Dermis blood vessel endothelial cell (primary cell): ENCODE results near the gene MZT2A. TPM values are rescaled to one million over a fixed set of nuclear protein-coding genes. Genes with fewer than 3 reads are reported as not detected.
"Not testable (repeated sequence)": the region's sequence is repeated elsewhere in the genome, so short reads cannot be mapped to it uniquely, and the experiment has no call there.

Experiments used
- DNase-seq: peaks from one replicate; pipeline ENCODE4 v3.0.0; 2010
- total RNA-seq: library from RNA; depleted of rRNA; stranded (reverse); fragments of >200 nt; gene quantifications from 2 replicates; pipeline ENCODE4 v1.2.3, GENCODE V29; 2014

Gene MZT2A
- total RNA-seq, result 59.8 and 140 TPM in 2 replicates

- DNase-seq, result not testable (repeated sequence)
These were observed at the start of gene MZT2A for GRCh38 chr2:131492015-131492417. Gene MZT2A (minus strand): TSS chr2:131492397. CDS start chr2:131492376, 21 bp downstream.

DNA sequence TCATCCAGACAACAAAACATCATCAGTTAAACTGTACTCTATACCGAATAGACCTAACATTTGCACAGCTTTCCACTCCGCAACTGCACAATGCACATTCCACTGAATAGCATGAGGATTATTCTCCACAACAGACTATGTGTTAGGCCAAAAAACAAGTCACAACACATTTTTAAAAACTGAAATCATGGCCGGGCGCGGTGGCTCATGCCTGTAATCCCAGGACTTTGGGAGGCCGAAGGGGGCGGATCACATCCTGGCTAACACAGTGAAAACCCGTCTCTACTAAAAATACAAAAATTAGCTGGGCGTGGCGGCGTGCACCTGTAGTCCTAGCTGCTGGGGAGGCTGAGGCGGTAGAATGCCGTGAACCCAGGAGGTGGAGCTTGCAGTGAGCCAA, 46.7 kb upstream of the MZT2A start:
- DNase-seq, result not testable (repeated sequence)

GRCh38 chr2:131536841-131537240, 44.6 kb upstream of the MZT2A start:
- DNase-seq, result not testable (repeated sequence)

GRCh38 chr2:131535951-131536826, 44.0 kb upstream of the MZT2A start:
- not testable (repeated sequence) for DNase-seq

DNA sequence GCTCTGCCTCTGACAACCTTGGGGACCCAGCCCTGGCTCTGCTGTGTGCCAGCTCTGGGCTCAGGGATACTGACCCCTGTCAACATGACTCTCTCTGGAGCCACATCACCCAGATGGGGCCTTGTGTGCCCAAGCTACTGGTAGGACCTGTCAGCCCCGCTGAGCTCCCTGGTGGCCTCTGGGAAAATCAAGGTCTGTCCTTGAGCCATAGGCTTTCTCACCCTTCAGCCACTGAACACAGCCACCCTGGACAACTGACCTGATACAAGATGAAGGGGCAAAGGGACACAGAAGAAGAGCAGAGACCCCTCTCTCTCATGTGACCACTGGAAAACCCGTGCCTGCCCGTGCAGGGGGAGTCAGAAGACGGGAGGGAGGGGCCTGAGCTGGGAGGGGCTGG, 43.3 kb upstream of the MZT2A start:
- DNase-seq, result no peak

GRCh38 chr2:131534965-131535364, 42.8 kb upstream of the MZT2A start:
- not testable (repeated sequence) for DNase-seq

DNA sequence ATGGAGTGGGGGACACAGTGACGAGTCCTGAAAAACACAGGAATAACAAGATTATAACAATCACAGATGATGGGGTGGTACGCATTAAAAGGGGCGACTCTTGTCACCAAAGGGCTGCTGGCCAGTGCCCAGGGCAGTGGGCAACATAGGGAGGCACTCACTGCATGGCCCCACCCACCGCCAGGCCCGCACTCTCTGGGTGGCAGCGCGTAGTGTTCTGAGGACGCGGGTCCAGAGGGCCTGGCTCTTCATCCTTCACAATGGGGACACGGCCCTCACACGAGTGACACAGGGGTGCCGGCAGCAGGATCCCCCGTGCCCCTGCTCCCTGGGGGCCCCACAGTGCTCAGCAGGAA, 42.1 kb upstream of the MZT2A start:
- not testable (repeated sequence) for DNase-seq

DNA sequence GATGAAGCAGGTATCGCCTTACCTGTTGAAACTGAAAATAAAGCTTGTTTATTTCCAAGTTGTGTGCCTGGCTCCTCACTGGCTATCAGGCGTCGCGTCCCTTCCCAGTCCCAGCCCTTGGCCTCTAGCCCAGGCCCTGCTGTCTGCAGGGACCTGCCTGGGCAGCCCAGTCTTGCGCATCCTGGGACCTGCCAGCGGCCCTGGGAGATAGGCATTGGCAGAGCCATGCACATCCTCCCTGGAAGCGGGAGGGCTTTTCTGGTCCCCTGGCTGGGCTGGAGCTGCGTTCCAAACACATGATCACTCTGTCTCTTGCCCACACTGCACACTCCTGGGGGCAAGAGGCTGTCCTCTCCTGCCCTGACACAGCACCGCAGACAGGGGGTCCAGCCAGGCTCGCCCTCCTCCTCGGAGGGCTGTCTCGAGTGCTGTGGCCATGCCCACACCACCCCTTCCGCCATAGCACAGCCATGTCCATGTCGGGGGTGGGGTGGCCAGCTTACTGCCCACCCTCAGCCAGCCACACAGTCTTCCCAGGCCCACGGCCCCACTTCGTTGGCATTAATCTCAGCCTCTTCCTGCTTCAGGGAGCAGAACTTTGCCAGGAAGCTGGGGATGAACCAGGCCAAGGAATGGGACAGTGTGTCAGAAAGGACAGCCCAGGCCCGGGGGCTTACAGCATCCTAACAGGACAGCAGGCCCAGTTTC, 41.6 kb upstream of the MZT2A start:
- not testable (repeated sequence) for DNase-seq

- not testable (repeated sequence) for DNase-seq
These were observed 40.8 kb upstream of the MZT2A start for GRCh38 chr2:131532723-131533608.

DNA sequence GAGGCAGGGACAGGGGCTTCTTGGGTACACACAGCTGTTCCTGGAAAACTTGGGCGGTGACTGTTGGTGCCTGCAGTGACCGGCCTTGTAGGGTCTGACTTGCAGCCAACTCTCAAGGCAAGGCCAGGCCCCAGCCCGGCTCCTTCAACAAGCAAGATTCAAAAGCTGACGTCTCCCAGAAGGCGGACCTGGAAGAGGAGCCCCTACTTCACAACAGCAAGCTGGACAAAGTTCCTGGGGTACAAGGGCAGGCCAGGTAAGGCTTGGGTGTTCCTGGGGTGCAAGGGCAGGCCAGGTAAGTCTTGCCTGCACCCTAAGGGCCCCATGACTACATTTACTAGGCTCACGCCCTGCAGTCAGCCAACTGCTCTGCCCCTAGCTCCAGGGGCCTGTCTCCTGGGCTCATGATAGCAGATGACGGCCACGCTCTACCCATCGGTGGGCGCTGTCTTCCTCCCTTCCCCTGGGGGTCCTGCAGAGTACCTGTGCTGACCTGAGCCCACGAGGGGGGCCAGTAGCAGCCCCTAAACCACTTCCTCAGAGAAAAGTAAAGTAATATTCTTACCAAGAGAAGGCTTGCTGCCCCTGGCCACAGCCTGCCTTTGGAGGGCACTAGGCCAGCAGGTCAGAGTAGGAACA, 39.5 kb upstream of the MZT2A start:
- not testable (repeated sequence) for DNase-seq

DNA sequence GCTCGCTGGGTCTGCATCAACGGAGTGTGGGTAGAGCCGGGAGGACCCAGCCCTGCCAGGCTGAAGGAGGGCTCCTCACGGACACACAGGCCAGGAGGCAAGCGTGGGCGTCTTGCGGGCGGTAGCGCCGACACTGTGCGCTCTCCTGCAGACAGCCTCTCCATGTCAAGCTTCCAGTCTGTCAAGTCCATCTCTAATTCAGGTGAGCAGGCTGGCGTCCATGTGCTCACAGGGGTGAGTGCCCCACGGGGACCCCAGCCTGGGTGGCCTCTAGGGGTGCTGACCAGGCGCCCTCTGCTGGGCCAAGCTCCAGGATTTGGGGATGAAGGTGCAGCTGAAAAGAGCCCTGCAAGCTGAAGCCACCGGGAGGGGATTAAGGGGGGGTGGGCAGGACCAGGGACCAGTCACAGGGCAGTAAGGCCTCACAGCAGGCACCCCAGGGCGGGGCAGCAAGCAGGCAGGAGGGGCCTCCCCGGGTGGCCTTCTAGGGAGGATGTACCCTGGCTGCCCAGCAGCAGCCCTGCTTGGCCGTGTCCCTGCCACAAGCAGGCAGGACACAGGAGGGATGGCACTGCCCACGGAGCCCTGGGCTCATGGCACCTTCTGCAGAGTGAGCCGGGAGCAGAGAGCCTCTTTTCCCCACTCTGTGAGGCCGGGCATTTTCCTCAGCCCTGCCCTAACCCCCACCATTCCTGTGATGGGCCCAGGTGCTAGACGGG, 38.6 kb upstream of the MZT2A start:
- not testable (repeated sequence) for DNase-seq

DNA sequence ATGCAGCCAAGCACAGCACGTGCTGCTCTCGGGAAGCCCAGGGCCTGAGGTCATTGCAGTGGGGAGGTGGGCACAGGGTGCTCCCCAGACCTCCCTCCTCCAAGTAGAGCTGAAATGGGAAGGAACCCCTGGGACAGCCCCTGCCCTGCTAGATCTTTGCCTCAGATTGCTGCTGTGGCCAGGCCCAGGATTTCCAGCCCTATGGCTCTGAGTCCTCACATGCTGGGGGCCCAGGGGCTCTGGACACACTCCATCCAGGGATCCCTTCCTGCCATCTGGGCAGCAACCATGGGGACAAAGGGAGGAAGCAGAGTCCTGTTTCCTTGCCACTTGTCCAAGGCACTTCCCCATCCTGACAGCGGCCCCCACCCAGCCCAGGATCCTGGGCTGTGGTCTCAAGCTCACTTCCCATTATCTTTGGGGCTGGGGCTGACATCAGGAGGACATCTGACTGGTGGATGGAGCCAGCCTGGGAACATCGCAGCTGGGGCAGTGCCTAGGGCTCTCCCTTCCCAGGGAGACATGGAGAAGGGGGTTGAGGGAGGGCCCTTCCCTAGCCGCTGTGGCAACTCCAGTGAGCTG, 37.8 kb upstream of the MZT2A start:
- DNase-seq, result not testable (repeated sequence)

DNA sequence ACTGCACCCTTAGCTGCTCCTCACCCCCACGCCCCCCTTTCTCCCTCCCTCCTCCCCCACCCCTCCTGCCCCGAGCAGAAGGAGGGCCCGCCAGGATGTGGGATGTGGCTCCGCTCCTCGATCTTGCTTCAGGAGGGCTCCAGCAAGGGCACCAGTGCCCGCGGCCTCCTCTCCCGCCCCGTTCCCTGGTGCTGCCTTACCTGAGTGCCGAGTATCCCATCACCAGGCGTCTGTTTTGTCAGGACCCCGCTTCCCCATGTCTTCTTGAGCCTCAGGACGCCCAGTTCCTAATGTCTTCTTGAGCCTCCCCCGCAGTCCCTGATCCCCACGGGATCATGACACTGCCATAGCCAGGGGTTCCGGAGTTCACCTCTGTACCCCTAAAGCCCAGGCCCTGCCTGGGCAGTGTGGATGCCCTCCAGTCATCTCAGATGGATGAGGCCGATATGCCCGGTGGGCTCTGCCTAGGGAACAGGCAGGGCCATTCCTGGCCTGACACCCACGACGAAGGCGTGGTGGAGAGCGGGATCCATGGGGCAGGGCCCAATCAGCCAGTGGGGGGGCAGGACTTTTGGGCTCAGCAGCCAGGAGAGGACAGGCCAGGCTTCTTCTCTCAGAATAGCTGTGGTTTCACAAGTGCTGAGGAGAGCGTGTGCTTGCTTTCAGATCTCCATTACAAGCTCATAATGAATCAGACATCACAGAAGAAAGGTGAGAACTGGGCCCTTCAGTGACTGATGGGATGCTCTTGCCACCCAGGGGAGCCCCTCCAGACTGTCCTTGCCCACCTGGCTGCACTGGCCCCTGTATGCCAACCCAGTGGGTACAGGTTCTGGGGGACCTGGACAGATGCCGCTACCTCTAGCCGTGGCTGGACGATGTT, 37.0 kb upstream of the MZT2A start:
- not testable (repeated sequence) for DNase-seq

GRCh38 chr2:131527131-131528001, 35.2 kb upstream of the MZT2A start, which contains the start of gene CCDC74A:
Gene CCDC74A (plus strand): TSS chr2:131527888. CDS start chr2:131527971, 83 bp downstream.
- DNase-seq, result not testable (repeated sequence)

DNA sequence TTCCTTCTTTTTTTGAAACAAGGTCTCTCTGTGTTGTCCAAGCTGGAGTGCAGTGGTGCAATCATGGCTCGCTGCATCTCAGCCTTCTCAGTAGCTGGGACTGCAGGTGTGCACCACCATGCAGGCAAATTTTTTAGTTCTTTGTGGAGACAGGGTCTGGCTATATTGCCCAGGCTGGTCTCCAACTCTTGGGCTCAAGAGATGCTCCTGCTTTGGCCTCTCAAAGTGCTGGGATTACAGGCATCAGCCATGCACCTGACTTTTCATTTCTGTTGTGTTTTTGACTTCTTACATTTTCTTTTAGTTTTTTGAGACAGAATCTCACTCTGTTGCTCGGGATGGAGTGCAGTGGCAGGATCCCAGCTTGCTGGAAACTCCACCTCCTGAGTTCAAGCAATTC, 33.1 kb upstream of the MZT2A start:
- DNase-seq, result not testable (repeated sequence)

DNA sequence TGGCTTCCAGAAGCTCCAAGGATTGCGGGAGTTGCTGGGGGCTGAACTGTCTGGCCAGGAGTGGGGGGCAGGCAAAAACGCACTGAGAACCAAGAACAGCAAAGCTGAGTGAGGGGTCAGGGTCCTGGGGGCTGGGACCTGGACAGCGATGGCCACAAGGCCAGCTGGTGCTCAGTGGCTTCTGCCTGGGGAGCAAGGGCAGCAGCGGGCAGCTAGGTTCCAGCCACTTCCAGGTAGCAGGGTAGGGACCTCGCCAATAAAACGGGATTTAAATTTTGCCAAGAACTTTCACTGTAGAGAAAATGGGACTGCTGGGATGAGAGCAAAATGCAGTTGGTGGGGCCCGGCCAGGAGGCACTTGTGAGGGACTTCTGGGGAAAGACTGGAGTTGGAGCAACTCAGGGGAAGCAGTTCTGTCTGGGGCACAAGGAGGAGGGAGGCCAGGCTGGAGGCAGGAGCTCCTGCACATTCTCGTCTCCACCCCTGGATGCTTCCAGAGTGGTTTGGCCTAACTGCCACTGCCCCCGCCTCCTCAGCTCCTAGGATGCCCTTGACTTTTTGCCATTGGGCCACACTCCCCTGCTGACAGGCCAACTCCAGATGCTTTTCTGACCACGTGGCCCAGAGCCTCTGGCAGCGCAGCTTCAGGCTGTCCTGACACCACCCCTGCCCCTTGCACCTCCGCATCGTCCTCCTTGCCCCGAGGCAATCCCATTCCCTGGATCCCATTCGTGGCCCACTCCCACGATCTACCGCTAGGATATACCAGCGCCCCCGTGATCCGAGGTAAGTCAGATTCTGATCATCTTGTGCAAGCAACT, 30.0 kb upstream of the MZT2A start:
- no peak for DNase-seq

DNA sequence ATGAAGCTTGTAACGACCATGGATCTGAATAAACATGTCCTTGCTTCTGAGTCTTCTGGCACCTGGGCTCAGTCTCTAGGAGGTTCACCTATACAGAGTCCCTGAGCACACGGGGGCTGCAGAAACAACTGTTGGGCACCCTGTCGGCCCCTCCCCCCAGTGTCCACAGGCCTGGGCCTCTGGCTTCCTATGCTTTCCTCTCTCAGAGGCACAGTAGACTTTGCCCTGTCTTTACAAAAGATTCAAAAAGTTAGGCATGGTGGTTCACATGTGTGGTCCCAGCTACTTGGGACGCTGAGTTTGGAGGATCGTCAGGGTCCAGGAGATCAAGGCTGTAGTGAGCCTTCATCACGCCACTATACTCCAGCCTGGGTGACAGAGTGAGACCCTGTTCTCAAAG, 29.3 kb upstream of the MZT2A start:
- DNase-seq, result not testable (repeated sequence)

DNA sequence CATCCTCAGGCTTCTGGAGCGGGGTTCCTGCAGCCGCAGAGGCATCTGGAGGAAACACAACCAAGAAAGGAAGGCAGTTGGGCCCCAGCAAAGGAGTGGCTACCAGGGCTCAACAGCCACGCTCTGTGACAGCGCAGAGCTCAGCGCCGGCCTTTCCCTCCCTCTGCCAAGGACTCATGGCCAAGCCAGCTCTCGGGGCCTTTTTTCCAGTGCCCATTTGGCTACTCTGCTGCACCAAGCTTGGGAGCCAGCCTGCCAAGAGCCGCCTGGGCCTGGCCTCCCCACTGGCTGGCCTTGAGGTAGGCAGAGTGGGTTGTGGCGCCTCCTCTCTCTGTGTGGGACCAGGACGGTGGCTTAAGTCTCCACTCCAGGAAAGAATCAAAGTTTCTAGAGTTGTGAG, 28.3 kb upstream of the MZT2A start:
- DNase-seq, result no peak
